Transverse colon (tissue), 4 donors: ENCODE results near the gene ACTL7B. TPM values are rescaled to one million over a fixed set of nuclear protein-coding genes. Genes with fewer than 3 reads are reported as not detected.

Experiments used
- DNase-seq: peaks from one replicate; pipeline ENCODE4 v3.0.0-alpha.2; 2019
- H3K27ac ChIP-seq, 4 donors: fragments of 200-600 bp; sonication (generic); 2 replicates each; pipeline ENCODE4 v1.5.1; 2016 to 2018; ENCODE audit warnings: inconsistent platforms in 4 of 4
- H3K27me3 ChIP-seq: fragments of 200-600 bp; sonication (generic); 2 replicates; pipeline ENCODE4 v1.5.1; 2017; ENCODE audit warnings: inconsistent platforms
- H3K36me3 ChIP-seq, 4 donors: fragments of 200-600 bp; sonication (generic); 2 replicates each; pipeline ENCODE4 v1.5.1; 2017 to 2019; ENCODE audit warnings: inconsistent platforms in 4 of 4
- H3K4me1 ChIP-seq, 4 donors: fragments of 200-600 bp; sonication (generic); 2 replicates each; pipeline ENCODE4 v1.5.1; 2017 to 2020; ENCODE audit warnings: inconsistent platforms in 4 of 4
- H3K4me3 ChIP-seq, 4 donors: fragments of 200-600 bp; sonication (generic); 1 replicate in 1 of 4; 2 replicates in 3 of 4; pipeline versions ENCODE4 v1.5.1 to v1.6.1; 2017 to 2019; ENCODE audit warnings: inconsistent platforms in 4 of 4
- H3K9me3 ChIP-seq, 2 donors: fragments of 200-600 bp; sonication (generic); 2 replicates each; pipeline ENCODE4 v1.5.1; 2017 to 2019; ENCODE audit warnings: inconsistent platforms in 2 of 2
- EP300 ChIP-seq: sonication (generic); formaldehyde crosslinking; IDR thresholded peaks from one replicate; pipeline ENCODE4 v1.6.1; 2017; ENCODE audit warnings: antibody characterized with exemption, low read depth
- POLR2A ChIP-seq: fragments of 450-650 bp; IDR thresholded peaks from one replicate; pipeline ENCODE4 v1.6.1; 2016; ENCODE audit warnings: antibody characterized with exemption, mild to moderate bottlenecking, moderate library complexity
- POLR2AphosphoS5 ChIP-seq, 3 donors: sonication (generic); formaldehyde crosslinking; IDR thresholded peaks; one replicate each; pipeline ENCODE4 v1.6.1; 2016; ENCODE audit warnings: antibody characterized with exemption in 3 of 3
- WGBS, 2 donors: methylation state at CpG; one replicate each; pipeline ENCODE4 v1.1.5; 2018; ENCODE audit warnings: low coverage in 1 of 2; 5-methylcytosine and 5-hydroxymethylcytosine counted together
- in situ Hi-C, 4 donors: fragments of 200-750 bp; cut with MboI; loops; one replicate each; pipeline versions ENCODE4 v1.15.0 to v1.15.1; 2017; ENCODE audit warnings: low sequenced_read_pairs in 3 of 4, low pct_ligation_motif_present in 1 of 4, low pct_unique_long_range_greater_than_20kb in 1 of 4
- intact Hi-C: fragments of 100-400 bp; cut with DNase I; formaldehyde crosslinking; loops from one replicate; pipeline ENCODE4 v1.15.1; 2023; ENCODE audit warnings: low total_unique reads
- total RNA-seq, 4 donors: library from RNA; depleted of rRNA; stranded (reverse); fragments of >200 nt; gene quantifications; one replicate each; pipeline ENCODE4 v1.1.0, GENCODE V29; 2016
- TF ChIP-seq, protein P1 (sequence below), 5 experiments: fragments of 200-600 bp in 3 of 5; fragments of 450-650 bp in 2 of 5; sonication (generic) in 3 of 5; IDR thresholded peaks; 1 replicate in 2 of 5; 2 replicates in 3 of 5; pipeline ENCODE4 v1.5.1; 2016 to 2017; ENCODE audit warnings: antibody characterized with exemption in 5 of 5, inconsistent platforms in 3 of 5, mild to moderate bottlenecking in 2 of 5, moderate library complexity in 1 of 5

Gene ACTL7B
- total RNA-seq, 4 donors from 2014 or later = not detected

- WGBS, 2 donors = 81 to 86% methylated on average over 4 to 5 of the region's 5 CpGs
- TF ChIP-seq POLR2A = no peak
- no peak for TF ChIP-seq POLR2AphosphoS5 (IDR thresholded peaks at IDR 0.05)
- no peak for TF ChIP-seq EP300
- TF ChIP-seq, protein P1, sequence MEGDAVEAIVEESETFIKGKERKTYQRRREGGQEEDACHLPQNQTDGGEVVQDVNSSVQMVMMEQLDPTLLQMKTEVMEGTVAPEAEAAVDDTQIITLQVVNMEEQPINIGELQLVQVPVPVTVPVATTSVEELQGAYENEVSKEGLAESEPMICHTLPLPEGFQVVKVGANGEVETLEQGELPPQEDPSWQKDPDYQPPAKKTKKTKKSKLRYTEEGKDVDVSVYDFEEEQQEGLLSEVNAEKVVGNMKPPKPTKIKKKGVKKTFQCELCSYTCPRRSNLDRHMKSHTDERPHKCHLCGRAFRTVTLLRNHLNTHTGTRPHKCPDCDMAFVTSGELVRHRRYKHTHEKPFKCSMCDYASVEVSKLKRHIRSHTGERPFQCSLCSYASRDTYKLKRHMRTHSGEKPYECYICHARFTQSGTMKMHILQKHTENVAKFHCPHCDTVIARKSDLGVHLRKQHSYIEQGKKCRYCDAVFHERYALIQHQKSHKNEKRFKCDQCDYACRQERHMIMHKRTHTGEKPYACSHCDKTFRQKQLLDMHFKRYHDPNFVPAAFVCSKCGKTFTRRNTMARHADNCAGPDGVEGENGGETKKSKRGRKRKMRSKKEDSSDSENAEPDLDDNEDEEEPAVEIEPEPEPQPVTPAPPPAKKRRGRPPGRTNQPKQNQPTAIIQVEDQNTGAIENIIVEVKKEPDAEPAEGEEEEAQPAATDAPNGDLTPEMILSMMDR (IDR thresholded peaks at IDR 0.05) = no peak
- no peaks in the 10 kb centered on the region for H3K9me3 ChIP-seq
- intact Hi-C loops = no loop called here
- no peak for DNase-seq
- H3K27ac ChIP-seq = no peak overlapping the region
- H3K4me1 ChIP-seq = no peaks in the 10 kb centered on the region
- no peaks in the 10 kb centered on the region for H3K27me3 ChIP-seq
- in situ Hi-C loops = loop anchor here in 1 of 4 donors (10.0 kb wide), 1 partner anchor 58 kb away; no protein-coding TSS in a partner anchor
- no peaks in the 10 kb centered on the region for H3K36me3 ChIP-seq
- no peak overlapping the region for H3K4me3 ChIP-seq
These were observed 19.0 kb downstream of the ACTL7B start for GRCh38 chr9:108836781-108837180.

- H3K4me3 ChIP-seq = no peak overlapping the region
- intact Hi-C loops = no loop called here
- no peaks in the 10 kb centered on the region for H3K27me3 ChIP-seq
- in situ Hi-C loops = loop anchor here in 1 of 4 donors (10.0 kb wide), 1 partner anchor 58 kb away; no protein-coding TSS in a partner anchor
- no peaks in the 10 kb centered on the region for H3K36me3 ChIP-seq
- WGBS, 2 donors = 88% methylated on average over 9 of the region's 9 CpGs; no CpG with 5 or more reads in 1 of the 2 donors
- no peaks in the 10 kb centered on the region for H3K9me3 ChIP-seq
- H3K27ac ChIP-seq = no peak overlapping the region
- DNase-seq = no peak
- TF ChIP-seq, protein P1 (IDR thresholded peaks at IDR 0.05) = no peak
- TF ChIP-seq POLR2AphosphoS5 (IDR thresholded peaks at IDR 0.05) = no peak
- no peak for TF ChIP-seq POLR2A
- no peak for TF ChIP-seq EP300
- H3K4me1 ChIP-seq = no peaks in the 10 kb centered on the region
These were observed 19.5 kb downstream of the ACTL7B start for GRCh38 chr9:108836319-108836718.

DNA sequence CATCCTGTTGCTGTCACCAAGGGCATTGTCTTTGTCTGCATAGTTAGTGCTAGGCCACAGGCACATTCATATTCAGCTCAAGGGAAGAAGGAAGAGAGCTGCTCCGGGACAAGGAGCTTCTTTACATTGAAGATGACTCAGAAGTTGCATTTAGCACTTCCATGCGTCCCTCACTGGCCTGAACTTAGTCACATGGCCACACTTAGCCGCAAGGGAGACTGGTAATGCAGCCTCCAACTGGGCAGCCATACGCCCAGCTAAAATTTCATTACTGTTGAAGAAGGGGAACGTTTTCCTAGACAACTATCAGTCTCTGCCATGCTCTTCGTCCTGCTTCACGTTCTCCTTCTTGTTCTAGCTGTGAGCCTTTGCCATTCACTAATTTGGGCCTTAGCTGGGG, 20.0 kb downstream of the ACTL7B start:
- 74 to 90% methylated on average over 3 to 7 of the region's 7 CpGs for WGBS, 2 donors
- DNase-seq = no peak
- TF ChIP-seq POLR2AphosphoS5 (IDR thresholded peaks at IDR 0.05) = no peak
- no peak for TF ChIP-seq POLR2A
- TF ChIP-seq, protein P1 (IDR thresholded peaks at IDR 0.05) = no peak
- TF ChIP-seq EP300 = no peak
- in situ Hi-C loops = loop anchor here in 1 of 4 donors (10.0 kb wide), 1 partner anchor 59 kb away; no protein-coding TSS in a partner anchor
- Histone ChIP-seq H3K36me3 (no peaks in the 10 kb centered on the region), H3K4me3 (no peak overlapping the region), H3K27ac (no peak overlapping the region), H3K9me3 (no peaks in the 10 kb centered on the region), H3K4me1 (no peaks in the 10 kb centered on the region), H3K27me3 (no peaks in the 10 kb centered on the region)
- intact Hi-C loops = no loop called here

DNA sequence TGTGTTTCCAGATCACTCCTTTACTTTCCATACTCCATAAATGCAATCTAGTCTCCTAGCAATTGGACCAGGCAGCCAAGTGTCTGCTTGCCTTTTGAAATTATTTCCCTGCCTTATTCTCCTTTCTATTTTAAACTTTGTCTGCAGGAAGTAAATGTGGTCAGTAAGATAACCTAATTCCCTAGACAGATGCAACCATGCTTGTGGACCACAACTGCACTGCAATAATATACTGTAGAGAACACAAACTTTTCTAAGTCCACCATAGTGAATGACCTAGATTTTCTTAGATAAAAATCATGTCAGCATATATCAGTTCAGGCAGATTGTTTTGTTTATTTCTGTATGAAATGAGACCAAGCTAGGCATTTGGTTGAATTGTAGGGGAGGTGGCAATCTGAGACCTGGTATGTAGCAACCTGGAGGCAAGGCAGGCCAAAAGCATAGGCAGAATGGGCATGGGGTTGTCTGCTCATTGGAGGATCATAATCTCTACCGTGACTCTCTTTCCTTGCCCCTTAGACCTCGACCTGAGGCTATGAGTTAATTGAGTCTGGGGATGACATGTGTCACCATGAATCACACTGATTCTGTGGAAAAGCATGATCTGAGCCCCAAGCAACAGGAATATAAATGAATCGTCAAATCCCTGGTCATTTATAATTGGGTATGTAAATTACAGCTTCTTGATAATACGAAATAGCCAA, 20.7 kb downstream of the ACTL7B start:
- DNase-seq = no peak
- H3K36me3 ChIP-seq = no peaks in the 10 kb centered on the region
- H3K9me3 ChIP-seq = no peaks in the 10 kb centered on the region
- H3K27me3 ChIP-seq = no peaks in the 10 kb centered on the region
- H3K4me3 ChIP-seq = no peak overlapping the region
- 68% methylated on average over 4 of the region's 4 CpGs; no CpG with 5 or more reads in 1 of the 2 donors for WGBS, 2 donors
- no peaks in the 10 kb centered on the region for H3K4me1 ChIP-seq
- no peak overlapping the region for H3K27ac ChIP-seq
- intact Hi-C loops = no loop called here
- TF ChIP-seq POLR2AphosphoS5 (IDR thresholded peaks at IDR 0.05) = no peak
- TF ChIP-seq, protein P1 (IDR thresholded peaks at IDR 0.05) = no peak
- no peak for TF ChIP-seq EP300
- TF ChIP-seq POLR2A = no peak
- in situ Hi-C loops = loop anchor here in 1 of 4 donors (10.0 kb wide), 1 partner anchor 60 kb away; no protein-coding TSS in a partner anchor
